ENCODE results near the gene SHC3. TPM values are rescaled to one million over a fixed set of nuclear protein-coding genes. Genes with fewer than 3 reads are reported as not detected.

Gene SHC3
- polyA plus RNA-seq, 4 donors: 0.27 to 1.5 (median 0.57) TPM; not detected in 1

DNA sequence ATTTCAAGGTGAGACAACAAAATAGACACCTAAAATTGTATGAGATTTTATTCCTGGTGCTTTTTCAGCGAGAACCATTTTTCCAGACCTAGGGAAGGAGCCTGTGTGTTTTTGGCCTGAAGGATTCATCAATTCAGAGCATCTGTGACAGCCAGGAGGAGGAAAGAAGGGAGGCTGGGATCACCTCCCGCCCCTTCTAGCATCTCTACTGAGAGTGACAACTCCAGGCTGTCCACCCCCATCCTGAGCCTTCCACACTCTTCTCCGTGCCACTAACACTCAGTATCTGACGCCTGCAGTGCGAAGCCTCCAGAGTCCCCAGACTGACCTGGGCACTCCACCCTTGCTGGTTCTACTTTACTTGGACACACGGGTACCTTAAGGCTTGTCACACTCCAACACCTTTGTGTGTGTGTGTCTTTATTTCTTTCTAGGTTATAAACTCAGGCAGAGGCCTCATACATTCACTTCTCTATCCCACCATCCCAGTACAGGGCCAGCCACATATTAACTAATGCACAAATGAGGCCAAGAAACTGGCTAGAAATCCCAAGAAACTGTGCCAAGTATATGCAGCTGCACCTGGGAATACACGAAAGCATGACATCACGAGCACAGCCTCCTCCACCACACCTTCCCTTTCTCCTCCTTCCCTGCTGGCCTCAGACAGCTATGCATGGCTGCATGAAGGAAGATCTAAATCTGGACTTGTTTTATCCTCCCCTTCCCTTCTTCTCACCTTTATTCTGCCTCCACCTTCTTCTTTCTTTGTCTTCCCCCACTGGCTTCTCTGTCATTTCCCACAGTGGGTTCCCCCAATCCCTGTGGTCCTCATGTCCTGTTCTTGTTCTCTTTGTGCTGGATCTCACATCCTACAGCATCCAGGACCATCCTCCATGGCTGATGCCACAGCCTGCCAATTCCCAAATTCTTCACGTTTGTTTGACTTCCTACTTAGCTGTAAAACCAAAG is 171.3 kb downstream of the SHC3 start:
- 48 to 71% (median 54%) methylated on average over 9 of the region's 9 CpGs for WGBS, 3 donors
- DNase-seq (no peak), FAIRE-seq (no peak)
- Histone ChIP-seq H3K36me3 (ENCODE audit: control insufficient read depth in 3 of 3, insufficient read depth in 2 of 3, low read depth in 1 of 3, low read length in 3 of 3) (peaks cover 0 to 6% (median 0%) of the 10 kb centered on the region in 3 donors), H3K27me3 (ENCODE audit: control insufficient read depth in 3 of 3, insufficient read depth in 3 of 3, low read length in 3 of 3) (no peaks in the 10 kb centered on the region), H3K27ac (ENCODE audit: low read depth in 1 of 3, low read length in 2 of 3) (no peak overlapping the region), H3K4me3 (ENCODE audit: low read depth in 1 of 3, low read length in 3 of 3) (no peak overlapping the region), H3K9me3 (ENCODE audit: control insufficient read depth in 2 of 2, insufficient read depth in 1 of 2, low read depth in 1 of 2, low read length in 1 of 2) (no peaks in the 10 kb centered on the region), H3K4me1 (ENCODE audit: control insufficient read depth in 3 of 3, insufficient read depth in 2 of 3, low read depth in 1 of 3, low read length in 2 of 3) (no peaks in the 10 kb centered on the region)

DNA sequence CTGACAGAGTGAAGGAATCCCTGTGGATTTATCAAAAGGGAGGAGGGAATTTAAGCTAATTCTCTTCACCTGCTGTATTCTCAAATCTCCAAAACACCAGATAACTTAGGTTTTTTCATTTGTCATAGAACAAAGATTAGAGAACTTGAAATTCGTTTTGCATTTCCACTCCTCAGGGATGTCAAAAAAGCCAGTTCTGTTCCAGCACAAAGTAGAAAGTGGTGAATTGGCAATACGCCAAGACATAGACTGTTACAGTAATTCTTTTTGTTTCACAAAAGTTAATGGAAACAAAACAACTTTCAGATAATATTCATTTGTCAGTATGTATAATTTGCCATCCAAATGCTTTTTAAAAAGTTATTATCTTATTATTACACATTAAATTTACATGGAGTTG is 172.4 kb downstream of the SHC3 start:
- H3K4me3 ChIP-seq (ENCODE audit: low read depth in 1 of 3, low read length in 3 of 3): no peak overlapping the region
- no peak overlapping the region for H3K27ac ChIP-seq (ENCODE audit: low read depth in 1 of 3, low read length in 2 of 3)
- H3K27me3 ChIP-seq (ENCODE audit: control insufficient read depth in 3 of 3, insufficient read depth in 3 of 3, low read length in 3 of 3): no peaks in the 10 kb centered on the region
- WGBS, 3 donors: 17 to 40% (median 32%) methylated on average over 2 of the region's 2 CpGs
- H3K9me3 ChIP-seq (ENCODE audit: control insufficient read depth in 2 of 2, insufficient read depth in 1 of 2, low read depth in 1 of 2, low read length in 1 of 2): no peaks in the 10 kb centered on the region
- FAIRE-seq (no peak), DNase-seq (no peak)
- peaks cover 0 to 13% (median 0%) of the 10 kb centered on the region in 3 donors for H3K36me3 ChIP-seq (ENCODE audit: control insufficient read depth in 3 of 3, insufficient read depth in 2 of 3, low read depth in 1 of 3, low read length in 3 of 3)
- H3K4me1 ChIP-seq (ENCODE audit: control insufficient read depth in 3 of 3, insufficient read depth in 2 of 3, low read depth in 1 of 3, low read length in 2 of 3): no peaks in the 10 kb centered on the region

DNA sequence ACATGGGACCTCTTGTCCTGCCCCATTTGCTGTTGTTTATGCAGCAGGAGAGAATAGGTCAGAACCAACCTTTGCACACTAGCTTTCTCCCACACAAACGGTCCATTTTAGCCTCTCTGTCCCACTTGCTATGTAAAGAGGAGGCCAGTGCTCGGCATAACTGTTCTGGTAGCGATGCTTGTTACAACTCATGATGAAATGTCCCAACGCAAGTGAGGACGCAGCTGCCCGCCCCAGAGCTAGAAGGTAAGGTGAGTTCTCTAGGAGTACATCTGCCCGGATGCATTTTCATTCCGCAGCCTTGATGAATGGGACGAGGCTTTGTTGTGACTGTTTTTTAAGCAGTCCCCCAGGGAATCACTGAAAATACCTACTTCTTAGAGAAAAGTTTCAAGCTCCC is 173.3 kb downstream of the SHC3 start:
- no peak for FAIRE-seq
- H3K27me3 ChIP-seq (ENCODE audit: control insufficient read depth in 3 of 3, insufficient read depth in 3 of 3, low read length in 3 of 3): no peaks in the 10 kb centered on the region
- DNase-seq: no peak
- H3K27ac ChIP-seq (ENCODE audit: low read depth in 1 of 3, low read length in 2 of 3): no peak overlapping the region
- WGBS, 3 donors: 86 to 91% (median 87%) methylated on average over 9 of the region's 9 CpGs
- peaks cover 0 to 16% (median 0%) of the 10 kb centered on the region in 3 donors for H3K36me3 ChIP-seq (ENCODE audit: control insufficient read depth in 3 of 3, insufficient read depth in 2 of 3, low read depth in 1 of 3, low read length in 3 of 3)
- H3K4me1 ChIP-seq (ENCODE audit: control insufficient read depth in 3 of 3, insufficient read depth in 2 of 3, low read depth in 1 of 3, low read length in 2 of 3): peaks cover 0 to 6% (median 0%) of the 10 kb centered on the region in 3 donors
- no peaks in the 10 kb centered on the region for H3K9me3 ChIP-seq (ENCODE audit: control insufficient read depth in 2 of 2, insufficient read depth in 1 of 2, low read depth in 1 of 2, low read length in 1 of 2)
- no peak overlapping the region for H3K4me3 ChIP-seq (ENCODE audit: low read depth in 1 of 3, low read length in 3 of 3)

DNA sequence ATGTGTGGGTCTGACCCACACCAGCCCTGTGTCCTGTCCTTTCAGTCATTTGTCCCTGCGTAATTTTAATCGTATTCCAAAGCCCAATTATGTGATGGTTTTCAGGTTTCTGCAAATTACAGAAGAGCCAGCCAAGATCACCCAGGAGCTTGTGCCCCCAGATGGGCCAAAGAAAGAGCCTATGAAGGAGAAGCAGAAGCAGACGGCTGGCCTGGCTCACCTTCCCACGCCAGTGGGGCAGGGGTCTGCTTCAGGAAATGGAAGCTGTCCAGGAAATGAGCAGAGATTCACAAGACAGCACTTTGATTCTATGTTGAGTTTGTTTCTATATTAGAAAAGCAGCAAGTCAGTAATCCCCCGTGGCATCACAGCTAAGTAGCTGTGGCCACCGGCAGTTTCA is 175.6 kb downstream of the SHC3 start:
- Histone ChIP-seq H3K9me3 (ENCODE audit: control insufficient read depth in 2 of 2, insufficient read depth in 1 of 2, low read depth in 1 of 2, low read length in 1 of 2) (no peaks in the 10 kb centered on the region), H3K36me3 (ENCODE audit: control insufficient read depth in 3 of 3, insufficient read depth in 2 of 3, low read depth in 1 of 3, low read length in 3 of 3) (peaks cover 0 to 19% (median 0%) of the 10 kb centered on the region in 3 donors), H3K27me3 (ENCODE audit: control insufficient read depth in 3 of 3, insufficient read depth in 3 of 3, low read length in 3 of 3) (no peaks in the 10 kb centered on the region), H3K4me1 (ENCODE audit: control insufficient read depth in 3 of 3, insufficient read depth in 2 of 3, low read depth in 1 of 3, low read length in 2 of 3) (peaks cover 0 to 6% (median 0%) of the 10 kb centered on the region in 3 donors), H3K4me3 (ENCODE audit: low read depth in 1 of 3, low read length in 3 of 3) (no peak overlapping the region), H3K27ac (ENCODE audit: low read depth in 1 of 3, low read length in 2 of 3) (no peak overlapping the region)
- DNase-seq: no peak
- FAIRE-seq: no peak
- 89 to 90% (median 89%) methylated on average over 6 of the region's 6 CpGs for WGBS, 3 donors

DNA sequence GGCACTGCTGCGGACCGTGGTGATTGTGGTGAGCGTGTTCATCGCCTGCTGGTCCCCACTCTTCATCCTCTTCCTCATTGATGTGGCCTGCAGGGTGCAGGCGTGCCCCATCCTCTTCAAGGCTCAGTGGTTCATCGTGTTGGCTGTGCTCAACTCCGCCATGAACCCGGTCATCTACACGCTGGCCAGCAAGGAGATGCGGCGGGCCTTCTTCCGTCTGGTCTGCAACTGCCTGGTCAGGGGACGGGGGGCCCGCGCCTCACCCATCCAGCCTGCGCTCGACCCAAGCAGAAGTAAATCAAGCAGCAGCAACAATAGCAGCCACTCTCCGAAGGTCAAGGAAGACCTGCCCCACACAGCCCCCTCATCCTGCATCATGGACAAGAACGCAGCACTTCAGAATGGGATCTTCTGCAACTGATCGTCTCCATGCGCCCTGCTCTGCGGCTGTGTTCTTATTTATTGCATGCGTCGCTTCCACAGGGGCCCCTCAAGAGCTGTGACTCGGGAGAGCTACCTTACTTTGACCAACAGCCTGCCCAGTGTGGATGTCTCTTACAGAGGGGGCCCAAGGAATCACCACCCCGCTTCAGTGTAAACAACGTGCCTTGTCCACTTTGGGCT is 176.6 kb downstream of the SHC3 start:
- no peak overlapping the region for H3K27ac ChIP-seq (ENCODE audit: low read depth in 1 of 3, low read length in 2 of 3)
- FAIRE-seq (no peak), DNase-seq (no peak)
- peaks cover 0 to 19% (median 0%) of the 10 kb centered on the region in 3 donors for H3K36me3 ChIP-seq (ENCODE audit: control insufficient read depth in 3 of 3, insufficient read depth in 2 of 3, low read depth in 1 of 3, low read length in 3 of 3)
- H3K4me1 ChIP-seq (ENCODE audit: control insufficient read depth in 3 of 3, insufficient read depth in 2 of 3, low read depth in 1 of 3, low read length in 2 of 3): peaks cover 0 to 6% (median 0%) of the 10 kb centered on the region in 3 donors
- H3K27me3 ChIP-seq (ENCODE audit: control insufficient read depth in 3 of 3, insufficient read depth in 3 of 3, low read length in 3 of 3): no peaks in the 10 kb centered on the region
- H3K4me3 ChIP-seq (ENCODE audit: low read depth in 1 of 3, low read length in 3 of 3): no peak overlapping the region
- WGBS, 3 donors: 93% methylated on average over 27 of the region's 27 CpGs
- no peaks in the 10 kb centered on the region for H3K9me3 ChIP-seq (ENCODE audit: control insufficient read depth in 2 of 2, insufficient read depth in 1 of 2, low read depth in 1 of 2, low read length in 1 of 2)

DNA sequence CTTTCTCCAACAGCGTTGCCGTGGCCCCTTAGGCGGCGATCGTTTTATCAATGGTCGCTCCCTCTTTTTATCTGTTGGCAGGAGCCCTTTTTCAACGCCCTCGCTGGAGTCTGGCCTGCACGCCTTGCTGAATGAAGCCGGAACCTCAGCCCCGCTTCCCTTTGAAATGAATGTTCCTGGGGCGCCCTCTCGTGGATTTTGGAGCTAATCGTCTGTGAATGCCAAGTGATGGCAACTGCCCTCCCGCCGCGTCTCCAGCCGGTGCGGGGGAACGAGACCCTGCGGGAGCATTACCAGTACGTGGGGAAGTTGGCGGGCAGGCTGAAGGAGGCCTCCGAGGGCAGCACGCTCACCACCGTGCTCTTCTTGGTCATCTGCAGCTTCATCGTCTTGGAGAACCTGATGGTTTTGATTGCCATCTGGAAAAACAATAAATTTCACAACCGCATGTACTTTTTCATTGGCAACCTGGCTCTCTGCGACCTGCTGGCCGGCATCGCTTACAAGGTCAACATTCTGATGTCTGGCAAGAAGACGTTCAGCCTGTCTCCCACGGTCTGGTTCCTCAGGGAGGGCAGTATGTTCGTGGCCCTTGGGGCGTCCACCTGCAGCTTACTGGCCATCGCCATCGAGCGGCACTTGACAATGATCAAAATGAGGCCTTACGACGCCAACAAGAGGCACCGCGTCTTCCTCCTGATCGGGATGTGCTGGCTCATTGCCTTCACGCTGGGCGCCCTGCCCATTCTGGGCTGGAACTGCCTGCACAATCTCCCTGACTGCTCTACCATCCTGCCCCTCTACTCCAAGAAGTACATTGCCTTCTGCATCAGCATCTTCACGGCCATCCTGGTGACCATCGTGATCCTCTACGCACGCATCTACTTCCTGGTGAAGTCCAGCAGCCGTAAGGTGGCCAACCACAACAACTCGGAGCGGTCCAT is 177.4 kb downstream of the SHC3 start:
- Histone ChIP-seq H3K36me3 (ENCODE audit: control insufficient read depth in 3 of 3, insufficient read depth in 2 of 3, low read depth in 1 of 3, low read length in 3 of 3) (peaks cover 0 to 23% (median 0%) of the 10 kb centered on the region in 3 donors), H3K4me1 (ENCODE audit: control insufficient read depth in 3 of 3, insufficient read depth in 2 of 3, low read depth in 1 of 3, low read length in 2 of 3) (peaks cover 0 to 6% (median 0%) of the 10 kb centered on the region in 3 donors), H3K4me3 (ENCODE audit: low read depth in 1 of 3, low read length in 3 of 3) (no peak overlapping the region), H3K27ac (ENCODE audit: low read depth in 1 of 3, low read length in 2 of 3) (no peak overlapping the region), H3K27me3 (ENCODE audit: control insufficient read depth in 3 of 3, insufficient read depth in 3 of 3, low read length in 3 of 3) (no peaks in the 10 kb centered on the region), H3K9me3 (ENCODE audit: control insufficient read depth in 2 of 2, insufficient read depth in 1 of 2, low read depth in 1 of 2, low read length in 1 of 2) (no peaks in the 10 kb centered on the region)
- DNase-seq: peak; percentile 85 to 87
- 32 to 38% (median 36%) methylated on average over 52 of the region's 52 CpGs for WGBS, 3 donors
- no peak for FAIRE-seq

DNA sequence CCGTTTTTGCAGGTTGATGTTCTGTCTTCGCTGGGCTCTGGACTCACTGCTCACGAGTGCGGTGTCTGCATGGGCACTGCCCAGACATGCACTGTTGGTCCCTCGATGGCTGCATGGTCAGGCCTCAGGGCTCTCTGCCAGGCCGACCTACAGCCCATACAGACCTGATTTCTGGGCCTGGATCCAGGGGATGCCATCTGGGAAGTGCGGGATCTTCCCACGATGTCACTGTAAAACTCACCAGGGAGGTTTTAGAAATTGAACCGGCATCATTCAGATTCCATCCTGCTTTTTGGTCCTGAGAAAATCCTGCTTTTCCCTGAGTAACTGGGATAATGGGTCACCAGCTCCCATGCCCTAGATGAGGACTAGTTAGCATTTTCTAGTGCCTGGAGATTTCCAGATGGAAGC is 178.2 kb downstream of the SHC3 start:
- peaks cover 0 to 6% (median 0%) of the 10 kb centered on the region in 3 donors for H3K4me1 ChIP-seq (ENCODE audit: control insufficient read depth in 3 of 3, insufficient read depth in 2 of 3, low read depth in 1 of 3, low read length in 2 of 3)
- H3K27me3 ChIP-seq (ENCODE audit: control insufficient read depth in 3 of 3, insufficient read depth in 3 of 3, low read length in 3 of 3): no peaks in the 10 kb centered on the region
- H3K36me3 ChIP-seq (ENCODE audit: control insufficient read depth in 3 of 3, insufficient read depth in 2 of 3, low read depth in 1 of 3, low read length in 3 of 3): peaks cover 0 to 23% (median 0%) of the 10 kb centered on the region in 3 donors
- no peaks in the 10 kb centered on the region for H3K9me3 ChIP-seq (ENCODE audit: control insufficient read depth in 2 of 2, insufficient read depth in 1 of 2, low read depth in 1 of 2, low read length in 1 of 2)
- FAIRE-seq (no peak), DNase-seq (no peak)
- H3K4me3 ChIP-seq (ENCODE audit: low read depth in 1 of 3, low read length in 3 of 3): no peak overlapping the region
- H3K27ac ChIP-seq (ENCODE audit: low read depth in 1 of 3, low read length in 2 of 3): no peak overlapping the region
- WGBS, 3 donors: 86 to 89% (median 88%) methylated on average over 9 of the region's 9 CpGs

DNA sequence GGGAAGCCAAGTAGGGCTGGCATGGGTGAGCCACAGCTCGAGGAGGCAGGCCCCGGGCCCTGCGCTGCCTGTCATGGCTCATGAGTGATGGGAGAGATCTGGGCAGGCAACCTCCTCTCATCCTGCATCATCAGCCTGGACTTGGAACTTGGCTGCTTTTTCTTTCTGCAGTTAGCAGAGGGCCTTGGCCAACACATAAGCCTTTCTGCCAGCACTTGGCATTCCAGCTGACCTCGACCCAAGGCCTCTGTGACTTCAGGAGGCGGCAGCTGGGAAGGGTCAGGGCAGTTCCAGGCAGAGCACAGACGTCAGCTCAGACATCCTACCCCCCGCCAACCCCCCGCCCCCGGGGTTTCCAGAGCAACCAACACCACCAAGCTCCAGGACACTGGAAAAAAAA is 179.7 kb downstream of the SHC3 start:
- 59 to 85% (median 75%) methylated on average over 9 of the region's 9 CpGs for WGBS, 3 donors
- Histone ChIP-seq H3K4me3 (ENCODE audit: low read depth in 1 of 3, low read length in 3 of 3) (no peak overlapping the region), H3K4me1 (ENCODE audit: control insufficient read depth in 3 of 3, insufficient read depth in 2 of 3, low read depth in 1 of 3, low read length in 2 of 3) (peaks cover 0 to 6% (median 0%) of the 10 kb centered on the region in 3 donors), H3K9me3 (ENCODE audit: control insufficient read depth in 2 of 2, insufficient read depth in 1 of 2, low read depth in 1 of 2, low read length in 1 of 2) (no peaks in the 10 kb centered on the region), H3K27me3 (ENCODE audit: control insufficient read depth in 3 of 3, insufficient read depth in 3 of 3, low read length in 3 of 3) (no peaks in the 10 kb centered on the region), H3K36me3 (ENCODE audit: control insufficient read depth in 3 of 3, insufficient read depth in 2 of 3, low read depth in 1 of 3, low read length in 3 of 3) (peaks cover 0 to 23% (median 0%) of the 10 kb centered on the region in 3 donors), H3K27ac (ENCODE audit: low read depth in 1 of 3, low read length in 2 of 3) (no peak overlapping the region)
- DNase-seq (no peak), FAIRE-seq (no peak)

Measured in small intestine (tissue), 7 donors.